ENCODE results near the gene MED13L.

- TF ChIP-seq EZH2 (IDR thresholded peaks at IDR 0.05; ENCODE audit: low read length) (no peak), CTCF (optimal IDR thresholded peaks at IDR 0.05 in 1 of 3, IDR thresholded peaks at IDR 0.05 in 1 of 3, conservative IDR thresholded peaks at IDR 0.05 in 1 of 3; ENCODE audit: extremely low read depth in 1 of 3, insufficient read depth in 2 of 3, low read length in 3 of 3) (no peak)
These were observed 102.6 kb downstream of the MED13L start for GRCh38 chr12:116174904-116175303.

All from keratinocyte (primary cell).